Measurements from ENCODE around the gene EFCAB5.

- no peak for TF ChIP-seq CTCF (IDR thresholded peaks at IDR 0.05; ENCODE audit: control extremely low read depth in 1 of 3, insufficient read depth in 1 of 3, low read depth in 1 of 3, low read length in 3 of 3)
- TF ChIP-seq EP300 (IDR thresholded peaks at IDR 0.05; ENCODE audit: borderline replicate concordance in 1 of 2, low read depth in 2 of 2, low read length in 2 of 2): no peak
- no peak for TF ChIP-seq TBP (IDR thresholded peaks at IDR 0.05; ENCODE audit: low read depth, low read length)
- TF ChIP-seq CBX8 (IDR thresholded peaks at IDR 0.05; ENCODE audit: borderline replicate concordance, low read depth, low read length): no peak
- no peak for TF ChIP-seq POLR2AphosphoS5 (IDR thresholded peaks at IDR 0.05; ENCODE audit: low read depth, low read length)
- TF ChIP-seq JUN (IDR thresholded peaks at IDR 0.05; ENCODE audit: low read depth, low read length): no peak
- no peak for TF ChIP-seq POLR2A (IDR thresholded peaks at IDR 0.05; ENCODE audit: control extremely low read depth in 1 of 2, low read depth in 2 of 2, low read length in 2 of 2)
- no peak for TF ChIP-seq TAF1 (IDR thresholded peaks at IDR 0.05; ENCODE audit: low read depth, low read length)
- no peak for TF ChIP-seq KDM1A (IDR thresholded peaks at IDR 0.05; ENCODE audit: borderline replicate concordance, low read length)
- TF ChIP-seq SRF (IDR thresholded peaks at IDR 0.05; ENCODE audit: low read depth, low read length): no peak
Measured at GRCh38 chr17:29956225-29956624, 14.8 kb downstream of the EFCAB5 start.
